Epidermal melanocyte (primary cell): Measurements from ENCODE around the gene NOBOX.
"Not testable (repeated sequence)": the region's sequence is repeated elsewhere in the genome, so short reads cannot be mapped to it uniquely, and the experiment has no call there.

Source experiments
- DNase-seq: peaks from one replicate; pipeline ENCODE4 v3.0.0; 2011; ENCODE audit warnings: low spot score; ENCODE audit not compliant: insufficient read length

The NOBOX gene

GRCh38 chr7:144391823-144392255, 11.7 kb downstream of the NOBOX start:
- peak; percentile 58 for DNase-seq

GRCh38 chr7:144391014-144391413, 12.5 kb downstream of the NOBOX start:
- no peak for DNase-seq

GRCh38 chr7:144390481-144390880, 13.0 kb downstream of the NOBOX start:
- no peak for DNase-seq

- DNase-seq = no peak
Measured at GRCh38 chr7:144388950-144389349, 14.5 kb downstream of the NOBOX start.

GRCh38 chr7:144386741-144387140, 16.8 kb downstream of the NOBOX start:
- DNase-seq = no peak

- no peak for DNase-seq
Measured at GRCh38 chr7:144384555-144385245, 18.8 kb downstream of the NOBOX start.

- no peak for DNase-seq
Measured at GRCh38 chr7:144384071-144384470, 19.4 kb downstream of the NOBOX start.

- no peak for DNase-seq
Measured at GRCh38 chr7:144379776-144380384, 23.6 kb downstream of the NOBOX start.

GRCh38 chr7:144378651-144379050, 24.8 kb downstream of the NOBOX start:
- no peak for DNase-seq

GRCh38 chr7:144369221-144369620, 34.3 kb downstream of the NOBOX start:
- DNase-seq = not testable (repeated sequence)

- not testable (repeated sequence) for DNase-seq
Measured at GRCh38 chr7:144367250-144367649, 36.2 kb downstream of the NOBOX start.

GRCh38 chr7:144365523-144365922, 38.0 kb downstream of the NOBOX start:
- DNase-seq = not testable (repeated sequence)

GRCh38 chr7:144362061-144362460, 41.4 kb downstream of the NOBOX start:
- DNase-seq = not testable (repeated sequence)

GRCh38 chr7:144356860-144357259, 46.6 kb downstream of the NOBOX start:
- not testable (repeated sequence) for DNase-seq

GRCh38 chr7:144356185-144356584, 47.3 kb downstream of the NOBOX start:
- not testable (repeated sequence) for DNase-seq

GRCh38 chr7:144355176-144355822, 48.2 kb downstream of the NOBOX start, which contains the start of gene ARHGEF5:
Gene ARHGEF5, plus strand, starts transcription at chr7:144355402. Its CDS starts 7,268 bp downstream, at chr7:144362670.
- DNase-seq = not testable (repeated sequence)

GRCh38 chr7:144351667-144352066, 51.8 kb downstream of the NOBOX start:
- not testable (repeated sequence) for DNase-seq

GRCh38 chr7:144348625-144349024, 54.9 kb downstream of the NOBOX start:
- DNase-seq = not testable (repeated sequence)
